GM18505 (cell line): Measurements from ENCODE around the gene LCOR.

Experiments used
- ATAC-seq: cut with Tn5 transposase; IDR thresholded peaks from one replicate; pipeline ENCODE4 v1.9.1; 2021; ENCODE audit not compliant: unreplicated experiment
- POLR2A ChIP-seq: IDR thresholded peaks from 4 replicates; pipeline ENCODE4 v1.6.1; 2011; ENCODE audit warnings: borderline replicate concordance; ENCODE audit not compliant: insufficient read depth, insufficient read length; ENCODE audit errors: extremely low read depth

The LCOR gene

GRCh38 chr10:97016728-97017473 lies 184.8 kb downstream of the LCOR start:
- peak; percentile 51 for ATAC-seq

DNA sequence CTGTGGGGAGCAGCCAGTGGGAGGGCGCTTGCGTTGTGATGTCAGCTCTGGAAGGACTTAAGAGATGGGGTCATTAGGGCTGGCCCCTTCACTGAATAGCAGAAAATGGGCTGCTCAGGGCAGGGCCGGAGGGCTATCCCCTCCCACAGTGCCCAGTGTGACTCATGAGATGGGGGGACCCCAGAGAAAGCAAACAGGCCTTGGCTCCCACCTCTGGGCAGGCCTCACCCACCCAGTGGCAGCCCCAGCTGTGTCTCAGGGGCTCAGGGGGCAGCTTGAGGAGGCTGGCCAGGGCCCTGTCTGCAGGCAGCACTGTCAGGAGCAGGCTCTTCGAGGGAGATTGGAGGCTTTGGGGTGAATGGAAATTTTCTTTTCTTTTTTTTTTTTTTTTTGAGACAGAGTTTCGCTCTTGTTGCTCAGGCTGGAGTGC lies 185.4 kb downstream of the LCOR start:
- no peak for TF ChIP-seq POLR2A
- ATAC-seq, result no peak

More at GRCh38 chr10:97016728-97017473, 184.8 kb downstream of the LCOR start:
- no peak for TF ChIP-seq POLR2A

- ATAC-seq, result no peak
- TF ChIP-seq POLR2A, result no peak
These were observed 186.4 kb downstream of the LCOR start for GRCh38 chr10:97018251-97019212.

DNA sequence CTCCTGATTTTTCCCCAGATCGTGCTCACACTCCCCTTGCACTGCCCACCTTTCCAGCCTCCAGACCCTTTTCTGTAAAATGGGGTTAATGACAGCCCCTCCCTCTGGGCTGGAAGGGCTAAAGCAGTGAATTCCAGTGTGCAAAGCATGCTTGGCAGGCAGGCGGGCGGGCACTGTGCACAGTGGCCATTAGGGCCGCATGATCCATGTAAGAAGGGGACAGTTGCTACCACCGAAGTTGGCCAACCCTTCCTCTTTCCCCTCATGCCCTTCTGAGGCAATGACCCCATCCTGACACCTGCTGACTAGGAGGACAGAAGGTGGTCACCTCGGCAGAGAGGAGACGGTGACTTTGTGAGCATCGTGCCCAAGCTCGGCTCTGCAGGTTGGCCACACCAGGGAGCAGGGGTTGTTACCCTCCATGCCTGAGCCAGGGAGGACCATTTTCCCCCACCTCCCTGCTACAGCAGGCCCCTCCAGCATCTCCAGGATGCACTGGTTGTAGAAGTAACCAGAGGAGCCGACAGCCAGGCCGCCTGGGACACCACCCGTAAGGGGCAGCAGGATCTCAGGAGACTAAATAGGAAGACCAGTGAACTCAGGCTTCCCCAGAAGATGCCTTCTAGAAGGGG lies 187.2 kb downstream of the LCOR start:
- no peak for ATAC-seq
- no peak for TF ChIP-seq POLR2A

DNA sequence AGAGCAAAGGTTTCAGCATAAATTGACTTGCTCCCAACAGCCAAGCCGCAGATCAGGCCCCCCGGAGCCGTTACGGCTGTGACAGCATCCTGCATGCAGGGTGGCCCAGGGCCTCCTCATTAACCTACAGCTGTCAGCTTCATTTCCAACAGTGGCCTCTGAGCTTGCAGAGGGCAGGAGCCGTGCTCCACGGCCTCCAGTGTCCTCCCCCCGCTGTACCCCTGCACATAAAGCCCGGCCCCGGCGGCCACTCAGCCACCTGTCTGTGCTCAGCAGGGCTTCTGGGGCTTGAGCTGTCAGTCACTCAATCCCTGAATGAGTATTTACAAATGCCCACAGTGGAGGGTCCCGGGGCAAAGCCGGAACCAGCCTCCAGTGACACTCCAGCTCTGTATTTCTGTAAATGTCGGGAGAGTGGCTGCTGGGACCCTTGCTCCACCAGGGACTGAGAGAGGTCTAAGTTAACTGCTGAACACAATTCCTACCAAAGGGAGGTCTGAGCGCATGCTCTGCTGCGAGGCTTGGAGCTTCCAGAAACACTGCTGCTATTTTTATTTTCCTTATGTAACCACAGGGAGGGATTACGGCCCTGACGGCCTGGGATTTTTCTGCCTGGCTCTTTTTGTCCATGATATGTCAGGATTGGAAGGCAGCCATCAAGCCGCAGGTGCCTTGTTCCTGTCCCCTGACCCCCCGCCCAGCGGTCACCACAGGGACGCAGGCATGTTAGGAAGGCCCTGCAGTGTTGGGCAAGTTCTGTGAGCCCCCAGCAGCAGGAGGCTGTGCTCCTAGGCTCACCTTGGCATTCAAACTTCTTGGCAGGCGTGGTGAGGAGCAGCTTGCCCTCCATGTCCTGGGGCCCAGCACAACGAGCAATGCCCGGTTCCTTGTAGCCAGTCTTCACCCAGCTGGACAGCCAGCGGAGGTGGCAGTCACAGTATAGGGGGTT lies 188.6 kb downstream of the LCOR start:
- ATAC-seq, result no peak
- no peak for TF ChIP-seq POLR2A

GRCh38 chr10:97022616-97023015 lies 190.5 kb downstream of the LCOR start:
- TF ChIP-seq POLR2A, result no peak
- no peak for ATAC-seq

DNA sequence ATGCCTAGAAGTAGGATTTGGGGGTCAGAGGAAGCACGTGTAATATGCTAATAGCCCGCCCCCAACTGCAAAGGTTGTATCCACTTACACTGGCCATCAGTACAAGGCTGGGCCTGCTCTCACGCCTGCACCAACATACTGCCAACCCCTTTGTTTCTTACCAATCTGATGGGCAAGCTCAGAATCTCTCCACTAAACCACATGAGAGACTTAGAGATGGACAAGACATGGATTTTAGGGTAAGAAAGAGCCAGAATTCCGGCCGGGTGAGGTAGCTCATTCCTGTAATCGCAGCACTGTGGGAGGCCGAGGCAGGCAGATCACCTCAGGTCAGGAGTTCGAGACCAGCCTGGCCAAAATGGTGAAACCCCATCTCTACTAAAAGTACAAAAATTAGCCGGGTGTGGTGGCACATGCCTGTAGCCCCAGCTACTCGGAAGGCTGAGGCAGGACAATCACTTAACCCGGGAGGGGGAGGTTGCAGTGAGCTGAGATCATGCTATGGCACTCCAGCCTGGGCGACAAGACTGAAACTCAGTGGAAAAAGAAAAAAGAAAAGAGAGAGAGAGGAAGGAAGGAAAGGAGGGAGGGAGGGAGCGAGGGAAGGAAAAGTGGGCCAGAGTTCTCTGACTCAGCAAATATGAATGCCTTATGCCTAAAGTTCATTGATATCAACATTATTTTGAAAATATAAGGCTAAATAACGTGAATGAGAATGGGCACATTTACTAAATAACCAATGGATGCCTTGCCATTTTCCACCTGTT lies 191.5 kb downstream of the LCOR start:
- ATAC-seq, result no peak
- no peak for TF ChIP-seq POLR2A

GRCh38 chr10:97024168-97025073 lies 192.3 kb downstream of the LCOR start:
- no peak for TF ChIP-seq POLR2A
- ATAC-seq, result no peak

GRCh38 chr10:97025613-97026242 lies 193.6 kb downstream of the LCOR start:
- no peak for TF ChIP-seq POLR2A
- ATAC-seq, result no peak

- no peak for TF ChIP-seq POLR2A
- no peak for ATAC-seq
These were observed 196.2 kb downstream of the LCOR start for GRCh38 chr10:97028126-97028831.
